K562 (cell line): Measurements from ENCODE around the gene POLRMT. TPM values are rescaled to one million over a fixed set of nuclear protein-coding genes. Genes with fewer than 3 reads are reported as not detected.
A peak's percentile ranks its signal among the peaks of the same experiment; 100 is the strongest.

Source experiments
- ATAC-seq: fragments of 200-7000 bp; cut with Tn5 transposase; 3 replicates; pipeline ENCODE4 v1.9.1; 2020; ENCODE audit warnings: moderate library complexity
- BruUV-seq: library from RNA; stranded (reverse); fragments of 400-500 nt; replicated peaks from 2 replicates; lab custom pipeline; 2021; lab: Mats Ljungman, UMichigan
- CTCF ChIA-PET: fragments of 300-600 bp; formaldehyde crosslinking; extraction: SDS; loops from one replicate; lab custom pipeline; 2021; ENCODE audit warnings: low intra/inter-chr PET ratio; lab: Yijun Ruan, JAX
- POLR2A ChIA-PET: fragments of 300-600, 350-650 bp; sonication (Branson Sonifier 250); formaldehyde crosslinking; extraction: SDS; loops from one replicate; lab custom pipeline; 2021; ENCODE audit warnings: antibody characterized with exemption, inconsistent platforms; lab: Yijun Ruan, JAX
- DNase-seq, 4 experiments: peaks; one replicate each; pipeline versions ENCODE4 v3.0.0 to v3.0.0-alpha.2; 2011 to 2018; ENCODE audit warnings: low spot score in 3 of 4, mixed read lengths in 3 of 4; ENCODE audit errors: extremely low read depth in 1 of 4
- FAIRE-seq: peaks from 2 replicates; lab custom pipeline; 2011; peaks lifted over from hg19 to GRCh38; lab: Jason Lieb, UNC
- H2AFZ ChIP-seq: 2 replicates; pipeline ENCODE4 v1.6.0; 2011; ENCODE audit warnings: low read depth, low read length, control low read depth, inconsistent platforms
- H3K27ac ChIP-seq: fragments of 200-600 bp; 3 replicates; pipeline ENCODE4 v1.8.0; 2011; ENCODE audit warnings: low read depth, mild to moderate bottlenecking, control low read depth, inconsistent platforms, low read length, moderate library complexity, mixed read lengths; ENCODE audit errors: extremely low read depth
- H3K27me3 ChIP-seq, 2 experiments: fragments of 300-600 bp in 1 of 2; 2 replicates in 1 of 2; 3 replicates in 1 of 2; pipeline versions ENCODE4 v1.6.0 to v1.8.0; 2011; ENCODE audit warnings: inconsistent platforms in 2 of 2, low read length in 2 of 2, mild to moderate bottlenecking in 1 of 2, mixed read lengths in 1 of 2, moderate library complexity in 1 of 2; ENCODE audit not compliant: control insufficient read depth in 2 of 2, insufficient read depth in 2 of 2
- H3K36me3 ChIP-seq: fragments of 300-600 bp; 3 replicates; pipeline ENCODE4 v1.8.0; 2011; ENCODE audit warnings: mild to moderate bottlenecking, low read length, inconsistent platforms; ENCODE audit not compliant: control insufficient read depth, insufficient read depth
- H3K4me1 ChIP-seq, 2 experiments: fragments of 200-600 bp in 1 of 2; replicated peaks in 1 of 2; 2 replicates in 1 of 2; 3 replicates in 1 of 2; pipeline versions ENCODE4 v1.5.1 to v1.8.0; 2011; ENCODE audit warnings: inconsistent platforms in 2 of 2, low read length in 2 of 2, mild to moderate bottlenecking in 1 of 2, mixed read lengths in 1 of 2, moderate library complexity in 1 of 2; ENCODE audit not compliant: control insufficient read depth in 2 of 2, insufficient read depth in 2 of 2
- H3K4me2 ChIP-seq: 2 replicates; pipeline ENCODE4 v1.6.1; 2011; ENCODE audit warnings: low read length, control low read depth, inconsistent platforms, mixed read lengths; ENCODE audit not compliant: insufficient read depth
- H3K4me3 ChIP-seq: fragments of 200-600 bp; sonication (generic), shearing (Covaris generic); 2 replicates; pipeline ENCODE4 v1.5.1; 2016; ENCODE audit warnings: control low read depth, inconsistent platforms
- H3K79me2 ChIP-seq: fragments of 200-600 bp; 3 replicates; pipeline ENCODE4 v1.8.0; 2011; ENCODE audit warnings: low read length, inconsistent platforms; ENCODE audit not compliant: control insufficient read depth, insufficient read depth
- H3K9ac ChIP-seq, 2 experiments: 2 replicates each; pipeline versions ENCODE4 v1.6.0 to v1.6.1; 2011; ENCODE audit warnings: low read depth in 2 of 2, low read length in 2 of 2, control low read depth in 1 of 2, inconsistent platforms in 1 of 2, mild to moderate bottlenecking in 1 of 2, mixed read lengths in 1 of 2; ENCODE audit not compliant: insufficient read depth in 1 of 2
- H3K9me1 ChIP-seq: one replicate; pipeline ENCODE4 v1.6.0; 2011; ENCODE audit warnings: inconsistent platforms, mild to moderate bottlenecking, low read length, moderate library complexity; ENCODE audit not compliant: control insufficient read depth, insufficient read depth
- H3K9me3 ChIP-seq: replicated peaks from 2 replicates; pipeline ENCODE4 v1.5.1; 2011; ENCODE audit warnings: low read depth, low read length, inconsistent platforms; ENCODE audit not compliant: control insufficient read depth, insufficient read depth
- H4K20me1 ChIP-seq: replicated peaks from 2 replicates; pipeline ENCODE4 v1.6.1; 2011; ENCODE audit warnings: low read length, inconsistent platforms, mixed read lengths; ENCODE audit not compliant: control insufficient read depth, insufficient read depth
- CCAR2 ChIP-seq: fragments of 200-400 bp; formaldehyde crosslinking; IDR thresholded peaks from 2 replicates; pipeline ENCODE4 v1.6.1; 2017; ENCODE audit warnings: mild to moderate bottlenecking, low read depth, low read length
- DPF2 ChIP-seq: fragments of 450-650 bp; IDR thresholded peaks from 2 replicates; pipeline ENCODE4 v1.6.1; 2016
- HDAC2 ChIP-seq: fragments of 450-650 bp; IDR thresholded peaks from 2 replicates; pipeline ENCODE4 v1.6.1; 2016; ENCODE audit warnings: mild to moderate bottlenecking
- ILF3 ChIP-seq: fragments of 450-650 bp; IDR thresholded peaks from 2 replicates; pipeline ENCODE4 v1.6.1; 2018; ENCODE audit warnings: antibody characterized with exemption, mild to moderate bottlenecking, moderate library complexity, borderline replicate concordance
- L3MBTL2 ChIP-seq: fragments of 450-650 bp; IDR thresholded peaks from 2 replicates; pipeline ENCODE4 v1.6.1; 2016; ENCODE audit warnings: mild to moderate bottlenecking, moderate library complexity
- MTA1 ChIP-seq: fragments of 450-650 bp; IDR thresholded peaks from 2 replicates; pipeline ENCODE4 v1.6.1; 2017; ENCODE audit warnings: borderline replicate concordance
- MYNN ChIP-seq, 2 experiments: sonication (generic); formaldehyde crosslinking in 1 of 2; IDR thresholded peaks; 2 replicates each; pipeline versions ENCODE4 v1.5.0 to v1.6.1; 2016 to 2020; ENCODE audit warnings: antibody characterized with exemption in 1 of 2, missing genetic modification reagents in 1 of 2
- PHB2 ChIP-seq: fragments of 450-650 bp; IDR thresholded peaks from 2 replicates; pipeline ENCODE4 v1.6.1; 2017; ENCODE audit warnings: low read depth
- THRB ChIP-seq: fragments of 450-650 bp; formaldehyde crosslinking; conservative IDR thresholded peaks from 2 replicates; pipeline ENCODE4 v1.4.0; 2022; ENCODE audit warnings: mild to moderate bottlenecking, missing genetic modification characterization
- ZFP36 ChIP-seq: fragments of 150-350 bp; IDR thresholded peaks from 2 replicates; pipeline ENCODE4 v1.6.1; 2018; ENCODE audit warnings: low read length, low read depth; ENCODE audit not compliant: partially characterized antibody
- ZNF431 ChIP-seq: sonication (generic); formaldehyde crosslinking; IDR thresholded peaks from 2 replicates; pipeline ENCODE4 v1.8.0; 2022; ENCODE audit warnings: mild to moderate bottlenecking, missing genetic modification reagents
- ZNF584 ChIP-seq: fragments of 200-800 bp; sonication (Bioruptor generic); IDR thresholded peaks from 2 replicates; pipeline ENCODE4 v1.6.1; 2016; ENCODE audit warnings: low read depth, mild to moderate bottlenecking, missing genetic modification characterization, missing compliant biosample characterization
- WGBS: fragments of 100-300 bp; shearing (Covaris generic); methylation state at CpG from one replicate; pipeline ENCODE4 v1.1.6; 2016; ENCODE audit warnings: low coverage, mixed read lengths; ENCODE audit not compliant: insufficient coverage; ENCODE audit errors: missing lambda C conversion rate; 5-methylcytosine and 5-hydroxymethylcytosine counted together
- in situ Hi-C: fragments of 300-500 bp; cut with MboI; formaldehyde crosslinking; loops from 4 replicates; pipeline ENCODE4 v1.15.0; 2018; ENCODE audit warnings: inconsistent platforms, mixed read lengths
- intact Hi-C: fragments of 100-400 bp; cut with micrococcal nuclease; formaldehyde crosslinking; loops from 2 replicates; pipeline ENCODE4 v1.14.2; 2022
- polyA plus RNA-seq, 8 experiments: library from polyadenylated mRNA; depleted of rRNA in 4 of 8; stranded (reverse) in 5 of 8; unstranded in 3 of 8; fragments of >200 nt; fragmentation: Nextera tagmentation in 2 of 8; fragmentation: Illumina TruSeq in 1 of 8; extraction: Ambion mirVana in 2 of 8; extraction: Trizol in 1 of 8; gene quantifications; 2 replicates each; pipeline versions ENCODE4 v1.2.1 to v1.2.3, GENCODE V29; 2011 to 2014; ENCODE audit warnings: inconsistent platforms in 1 of 8, missing spikeins in 1 of 8
- total RNA-seq, 7 experiments: library from RNA; depleted of rRNA in 6 of 7; stranded (reverse); fragments of >200 nt in 6 of 7; fragmentation: Illumina TruSeq in 2 of 7; extraction: Trizol in 2 of 7; gene quantifications; 2 replicates each; pipeline versions ENCODE4 v1.2.1 to v1.2.3, GENCODE V29; 2011 to 2021; ENCODE audit warnings: low replicate concordance in 1 of 7
- TF ChIP-seq, protein P1 (sequence below): fragments of 450-650 bp; IDR thresholded peaks from 2 replicates; pipeline ENCODE4 v1.6.1; 2016; ENCODE audit warnings: borderline replicate concordance

Gene POLRMT
- total and polyA plus RNA-seq, 9 of the 15 experiments (the other 6 are each of a cell fraction or from before 2014, with no cell fraction given): 30.3 to 144 (median 68.0) TPM

DNA sequence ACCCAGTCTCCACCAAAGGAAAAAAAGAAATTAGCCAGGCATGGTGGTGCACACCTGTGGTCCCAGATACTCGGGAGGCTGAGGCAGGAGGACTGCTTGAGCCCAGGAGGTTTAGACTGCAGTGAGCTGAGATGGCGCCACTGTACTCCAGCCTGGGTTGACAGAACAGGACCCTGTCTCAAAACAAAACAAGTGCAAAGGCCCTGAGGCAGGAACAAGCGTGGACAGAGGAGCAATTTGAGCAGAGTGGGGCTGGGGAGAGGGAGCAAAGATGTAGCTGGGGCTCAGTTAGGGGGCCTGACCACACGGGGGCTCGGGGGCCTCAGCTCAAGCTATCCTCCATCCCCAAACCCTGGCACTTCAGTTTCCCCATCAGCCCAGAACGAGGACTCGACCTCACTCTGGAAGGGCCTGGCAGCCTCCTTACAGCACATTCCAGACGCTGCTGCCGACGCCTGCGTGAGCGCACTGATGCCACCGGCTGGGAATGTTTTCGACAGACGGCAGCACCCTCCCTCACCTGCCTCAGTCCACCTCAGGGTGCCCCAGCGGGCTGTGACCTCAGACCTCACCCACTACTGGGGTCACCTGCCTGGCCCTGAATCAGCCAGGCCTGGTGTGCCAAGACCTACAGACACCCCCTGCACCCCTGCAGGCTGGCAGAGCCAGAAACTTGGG, 1.8 kb upstream of the POLRMT start (continued):
- TF ChIP-seq THRB (CRISPR knock-in tag) (no peak), MTA1 (no peak), ZNF431 (CRISPR knock-in tag) (no peak), MYNN (IDR thresholded peaks at IDR 0.05) (no peak), MYNN (CRISPR knock-in tag; IDR thresholded peaks at IDR 0.05) (no peak)

GRCh38 chr19:633786-634639, 676 bp upstream of the POLRMT start:
- Histone ChIP-seq H3K4me2 (peak overlapping the region; percentile 85), H4K20me1 (no peaks in the 10 kb centered on the region), H3K9me1 (no peaks in the 10 kb centered on the region), H3K27me3 (no peaks in the 10 kb centered on the region), H3K4me1 (peaks cover 2 to 57% of the 10 kb centered on the region in 2 experiments; a peak in 4 of 5 replicates), H2AFZ (peak overlapping the region; percentile 87), H3K9ac (peak overlapping the region; percentile 88 to 95), H3K4me3 (peak overlapping the region; percentile 70), H3K79me2 (peaks cover 39% of the 10 kb centered on the region), H3K9me3 (no peaks in the 10 kb centered on the region), H3K36me3 (peaks cover 30% of the 10 kb centered on the region; the same call in 2 of the 3 replicates), H3K27ac (peak overlapping the region; percentile 31; the same call in 1 of the 3 replicates)
- intact Hi-C loops: no loop called here
- BruUV-seq: no TSS peak
- in situ Hi-C loops: no loop called here
- DNase-seq: peak in 1 of 4 experiments; percentile 27
- no peak for ATAC-seq
- WGBS: 35% methylated on average over 24 of the region's 32 CpGs
- FAIRE-seq: peak; percentile 32
- ChIA-PET POLR2A (interaction anchor here (0.5 to 1.2 kb wide), 5 partner anchors 9 to 54 kb away, joined by 3 to 6 read pairs (median 4); no protein-coding TSS in a partner anchor), CTCF (no interaction called here)
- TF ChIP-seq HDAC2 (peak; percentile 77), PHB2 (peak; percentile 36; the same call in 1 of the 2 replicates), ZFP36 (peak; percentile 82), DPF2 (peak; percentile 43; the same call in 1 of the 2 replicates), CCAR2 (no peak), ZNF584 (CRISPR knock-in tag) (no peak), ILF3 (no peak), L3MBTL2 (peak; percentile 2; the same call in 1 of the 2 replicates)
- TF ChIP-seq, protein P1, sequence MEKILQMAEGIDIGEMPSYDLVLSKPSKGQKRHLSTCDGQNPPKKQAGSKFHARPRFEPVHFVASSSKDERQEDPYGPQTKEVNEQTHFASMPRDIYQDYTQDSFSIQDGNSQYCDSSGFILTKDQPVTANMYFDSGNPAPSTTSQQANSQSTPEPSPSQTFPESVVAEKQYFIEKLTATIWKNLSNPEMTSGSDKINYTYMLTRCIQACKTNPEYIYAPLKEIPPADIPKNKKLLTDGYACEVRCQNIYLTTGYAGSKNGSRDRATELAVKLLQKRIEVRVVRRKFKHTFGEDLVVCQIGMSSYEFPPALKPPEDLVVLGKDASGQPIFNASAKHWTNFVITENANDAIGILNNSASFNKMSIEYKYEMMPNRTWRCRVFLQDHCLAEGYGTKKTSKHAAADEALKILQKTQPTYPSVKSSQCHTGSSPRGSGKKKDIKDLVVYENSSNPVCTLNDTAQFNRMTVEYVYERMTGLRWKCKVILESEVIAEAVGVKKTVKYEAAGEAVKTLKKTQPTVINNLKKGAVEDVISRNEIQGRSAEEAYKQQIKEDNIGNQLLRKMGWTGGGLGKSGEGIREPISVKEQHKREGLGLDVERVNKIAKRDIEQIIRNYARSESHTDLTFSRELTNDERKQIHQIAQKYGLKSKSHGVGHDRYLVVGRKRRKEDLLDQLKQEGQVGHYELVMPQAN: peak; percentile 48; the same call in 1 of the 2 replicates
